Measurements from ENCODE around the gene NCKAP5. TPM values are rescaled to one million over a fixed set of nuclear protein-coding genes. Genes with fewer than 3 reads are reported as not detected.

Gene NCKAP5
- polyA plus RNA-seq, 1 experiment, result 16.6 TPM

DNA sequence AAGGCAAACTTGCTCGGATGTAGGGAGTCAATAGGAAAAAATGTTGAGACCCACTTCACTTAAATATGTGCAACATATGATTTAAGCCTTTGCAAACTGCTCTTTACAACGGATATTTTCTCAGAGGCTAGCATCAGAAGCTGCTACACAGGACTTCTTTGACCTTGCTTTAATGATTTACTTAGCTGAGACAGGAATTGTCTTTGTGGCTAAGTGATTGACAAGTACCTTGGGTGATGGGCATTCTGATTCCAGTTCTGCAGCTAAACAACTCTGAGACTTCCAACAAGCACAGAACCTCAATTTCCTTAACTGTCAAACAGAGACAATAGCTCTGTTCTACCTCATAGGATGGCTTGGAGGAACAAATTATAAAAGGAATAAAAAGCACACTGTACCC lies 150.2 kb downstream of the NCKAP5 start:
- no peak for DNase-seq (ENCODE audit: low read depth, low spot score)
- Histone ChIP-seq H3K9me3 (ENCODE audit: control insufficient read depth, insufficient read depth, low read length) (no peaks in the 10 kb centered on the region), H3K27me3 (ENCODE audit: control insufficient read depth, insufficient read depth, low read length) (no peaks in the 10 kb centered on the region), H3K4me3 (ENCODE audit: low read depth, low read length) (no peak overlapping the region), H3K27ac (ENCODE audit: low read depth, low read length) (no peak overlapping the region)
- POLR2A ChIA-PET, result interaction anchor here (0.6 kb wide), 2 partner anchors 129 to 1078 kb away, joined by 3 to 5 read pairs; no protein-coding TSS in a partner anchor
- CTCF ChIA-PET, result interaction anchor here (0.9 kb wide), 1 partner anchor 362 kb away, joined by 4 read pairs; no protein-coding TSS in a partner anchor
- TF ChIP-seq, protein P1, sequence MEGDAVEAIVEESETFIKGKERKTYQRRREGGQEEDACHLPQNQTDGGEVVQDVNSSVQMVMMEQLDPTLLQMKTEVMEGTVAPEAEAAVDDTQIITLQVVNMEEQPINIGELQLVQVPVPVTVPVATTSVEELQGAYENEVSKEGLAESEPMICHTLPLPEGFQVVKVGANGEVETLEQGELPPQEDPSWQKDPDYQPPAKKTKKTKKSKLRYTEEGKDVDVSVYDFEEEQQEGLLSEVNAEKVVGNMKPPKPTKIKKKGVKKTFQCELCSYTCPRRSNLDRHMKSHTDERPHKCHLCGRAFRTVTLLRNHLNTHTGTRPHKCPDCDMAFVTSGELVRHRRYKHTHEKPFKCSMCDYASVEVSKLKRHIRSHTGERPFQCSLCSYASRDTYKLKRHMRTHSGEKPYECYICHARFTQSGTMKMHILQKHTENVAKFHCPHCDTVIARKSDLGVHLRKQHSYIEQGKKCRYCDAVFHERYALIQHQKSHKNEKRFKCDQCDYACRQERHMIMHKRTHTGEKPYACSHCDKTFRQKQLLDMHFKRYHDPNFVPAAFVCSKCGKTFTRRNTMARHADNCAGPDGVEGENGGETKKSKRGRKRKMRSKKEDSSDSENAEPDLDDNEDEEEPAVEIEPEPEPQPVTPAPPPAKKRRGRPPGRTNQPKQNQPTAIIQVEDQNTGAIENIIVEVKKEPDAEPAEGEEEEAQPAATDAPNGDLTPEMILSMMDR (IDR thresholded peaks at IDR 0.05; ENCODE audit: low read depth, low read length), result no peak

DNA sequence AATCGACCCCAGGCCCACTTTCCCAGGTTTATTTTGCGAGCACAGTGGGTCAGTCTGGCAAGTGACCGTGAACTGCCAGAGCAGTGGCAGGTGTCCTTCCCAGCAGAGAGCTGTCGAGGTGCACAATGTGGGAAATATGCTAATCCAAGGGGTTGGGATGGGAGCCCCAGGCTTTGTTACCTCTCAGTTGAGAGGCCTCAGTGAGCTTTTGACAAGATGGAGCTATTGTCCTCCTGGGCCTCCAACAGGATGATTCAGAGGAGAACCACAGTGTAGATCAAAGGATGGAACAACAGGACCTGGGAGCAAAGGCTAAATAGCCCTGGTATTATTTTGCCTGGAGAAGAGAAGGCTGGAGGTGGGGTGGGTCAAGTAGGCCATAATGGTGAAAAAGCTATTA lies 150.8 kb downstream of the NCKAP5 start:
- Histone ChIP-seq H3K9me3 (ENCODE audit: control insufficient read depth, insufficient read depth, low read length) (no peaks in the 10 kb centered on the region), H3K27ac (ENCODE audit: low read depth, low read length) (no peak overlapping the region), H3K4me3 (ENCODE audit: low read depth, low read length) (no peak overlapping the region), H3K27me3 (ENCODE audit: control insufficient read depth, insufficient read depth, low read length) (no peaks in the 10 kb centered on the region)
- TF ChIP-seq, protein P1 (IDR thresholded peaks at IDR 0.05; ENCODE audit: low read depth, low read length), result no peak
- CTCF ChIA-PET, result interaction anchor here (0.9 kb wide), 1 partner anchor 363 kb away, joined by 4 read pairs; no protein-coding TSS in a partner anchor
- no peak for DNase-seq (ENCODE audit: low read depth, low spot score)
- POLR2A ChIA-PET, result interaction anchor here (0.6 kb wide), 2 partner anchors 129 to 1078 kb away, joined by 3 to 5 read pairs; no protein-coding TSS in a partner anchor

DNA sequence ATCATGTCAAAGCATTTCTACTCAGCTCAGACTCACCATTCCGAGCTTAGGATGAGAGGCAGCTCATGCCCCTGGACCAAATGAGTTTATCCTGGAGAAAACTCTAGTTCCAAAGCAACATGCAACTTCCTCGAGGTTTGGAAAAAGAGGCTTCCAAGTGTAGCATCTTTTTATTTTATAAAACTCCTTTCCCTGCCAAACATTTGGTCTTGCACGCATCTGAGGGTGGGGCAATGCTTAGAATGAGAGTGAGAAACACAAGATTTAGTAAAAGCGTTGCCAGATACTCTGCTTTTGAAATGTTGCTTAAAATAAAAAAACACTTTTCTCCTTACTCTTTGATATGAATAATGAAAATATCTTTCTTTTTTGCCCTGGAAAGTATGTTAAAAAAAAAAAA lies 151.5 kb downstream of the NCKAP5 start:
- POLR2A ChIA-PET, result no interaction called here
- no peaks in the 10 kb centered on the region for H3K27me3 ChIP-seq (ENCODE audit: control insufficient read depth, insufficient read depth, low read length)
- no peak for DNase-seq (ENCODE audit: low read depth, low spot score)
- TF ChIP-seq, protein P1 (IDR thresholded peaks at IDR 0.05; ENCODE audit: low read depth, low read length), result no peak
- no peaks in the 10 kb centered on the region for H3K9me3 ChIP-seq (ENCODE audit: control insufficient read depth, insufficient read depth, low read length)
- CTCF ChIA-PET, result no interaction called here
- H3K27ac ChIP-seq (ENCODE audit: low read depth, low read length), result no peak overlapping the region
- no peak overlapping the region for H3K4me3 ChIP-seq (ENCODE audit: low read depth, low read length)

GRCh38 chr2:133416146-133416545 lies 152.1 kb downstream of the NCKAP5 start:
- POLR2A ChIA-PET, result no interaction called here
- Histone ChIP-seq H3K27ac (ENCODE audit: low read depth, low read length) (no peak overlapping the region), H3K4me3 (ENCODE audit: low read depth, low read length) (no peak overlapping the region), H3K9me3 (ENCODE audit: control insufficient read depth, insufficient read depth, low read length) (no peaks in the 10 kb centered on the region), H3K27me3 (ENCODE audit: control insufficient read depth, insufficient read depth, low read length) (no peaks in the 10 kb centered on the region)
- DNase-seq (ENCODE audit: low read depth, low spot score), result no peak
- CTCF ChIA-PET, result no interaction called here
- TF ChIP-seq, protein P1 (IDR thresholded peaks at IDR 0.05; ENCODE audit: low read depth, low read length), result no peak

DNA sequence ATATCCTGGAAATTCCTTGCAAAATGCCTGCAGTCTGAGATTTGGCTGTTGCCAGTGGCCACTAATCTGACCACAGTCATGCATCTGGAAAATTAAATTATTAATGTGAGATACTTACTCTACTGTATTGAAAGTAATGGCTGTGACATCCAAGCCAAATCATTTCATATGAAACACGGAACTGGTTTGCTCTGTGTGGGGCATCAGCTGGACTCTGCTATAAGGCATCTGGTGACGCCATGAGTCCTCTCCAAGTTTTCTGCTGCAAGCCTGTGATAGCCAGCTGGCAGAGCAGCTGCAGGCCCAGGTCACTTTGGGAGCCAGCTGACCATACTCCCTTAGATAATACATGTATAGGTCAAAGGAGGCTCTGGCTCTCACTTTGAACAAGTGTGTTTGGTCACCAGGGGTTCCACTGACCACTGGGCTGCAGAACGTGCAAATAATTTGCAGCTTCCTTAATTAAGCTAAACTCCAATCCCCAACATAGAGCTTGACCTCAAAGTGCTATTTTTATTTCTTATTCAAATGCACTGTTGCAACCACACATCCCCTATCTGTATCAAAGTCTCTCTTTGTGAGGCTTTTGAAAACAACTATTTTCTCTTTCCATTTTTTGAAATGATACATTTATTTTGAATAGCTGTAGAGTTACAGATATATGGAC lies 152.9 kb downstream of the NCKAP5 start:
- Histone ChIP-seq H3K27me3 (ENCODE audit: control insufficient read depth, insufficient read depth, low read length) (no peaks in the 10 kb centered on the region), H3K4me3 (ENCODE audit: low read depth, low read length) (no peak overlapping the region), H3K27ac (ENCODE audit: low read depth, low read length) (no peak overlapping the region), H3K9me3 (ENCODE audit: control insufficient read depth, insufficient read depth, low read length) (no peaks in the 10 kb centered on the region)
- CTCF ChIA-PET, result no interaction called here
- TF ChIP-seq, protein P1 (IDR thresholded peaks at IDR 0.05; ENCODE audit: low read depth, low read length), result no peak
- DNase-seq (ENCODE audit: low read depth, low spot score), result no peak
- POLR2A ChIA-PET, result no interaction called here

All from AG04450 (cell line).